Progenitor cell of endocrine pancreas (in vitro differentiated cells): ENCODE measurements around the gene OR6Q1. TPM values are rescaled to one million over a fixed set of nuclear protein-coding genes. Genes with fewer than 3 reads are reported as not detected.

Experiments
- DNase-seq: peaks from one replicate; pipeline ENCODE4 v3.0.0; 2021; ENCODE audit warnings: low spot score; ENCODE audit not compliant: unreplicated experiment
- H3K27ac Mint-ChIP-seq: 2 replicates; pipeline ENCODE4 v1.8.0; 2021; ENCODE audit warnings: mild to moderate bottlenecking, moderate library complexity, mixed read lengths
- H3K27me3 Mint-ChIP-seq: 2 replicates; pipeline ENCODE4 v1.8.0; 2021; ENCODE audit warnings: mixed read lengths
- H3K36me3 Mint-ChIP-seq: 2 replicates; pipeline ENCODE4 v1.8.0; 2022; ENCODE audit warnings: mixed read lengths; ENCODE audit not compliant: insufficient read depth
- H3K4me1 Mint-ChIP-seq: 2 replicates; pipeline ENCODE4 v1.8.0; 2021; ENCODE audit warnings: low read depth, mixed read lengths
- H3K4me3 Mint-ChIP-seq: 2 replicates; pipeline ENCODE4 v1.8.0; 2021; ENCODE audit warnings: low read depth, mild to moderate bottlenecking, moderate library complexity, mixed read lengths
- H3K9me3 Mint-ChIP-seq: 2 replicates; pipeline ENCODE4 v1.8.0; 2021; ENCODE audit warnings: low read depth, mixed read lengths
- CTCF ChIP-seq: fragments of 200-600 bp; sonication (generic); IDR thresholded peaks from one replicate; pipeline ENCODE4 v1.5.0; 2021; ENCODE audit warnings: antibody characterized with exemption, mild to moderate bottlenecking; ENCODE audit not compliant: unreplicated experiment
- total RNA-seq: library from RNA; stranded (reverse); gene quantifications from 2 replicates; pipeline ENCODE4 v1.2.1, GENCODE V29; 2021

OR6Q1 gene
- total RNA-seq, 1 donor from 2014 or later = not detected

DNA sequence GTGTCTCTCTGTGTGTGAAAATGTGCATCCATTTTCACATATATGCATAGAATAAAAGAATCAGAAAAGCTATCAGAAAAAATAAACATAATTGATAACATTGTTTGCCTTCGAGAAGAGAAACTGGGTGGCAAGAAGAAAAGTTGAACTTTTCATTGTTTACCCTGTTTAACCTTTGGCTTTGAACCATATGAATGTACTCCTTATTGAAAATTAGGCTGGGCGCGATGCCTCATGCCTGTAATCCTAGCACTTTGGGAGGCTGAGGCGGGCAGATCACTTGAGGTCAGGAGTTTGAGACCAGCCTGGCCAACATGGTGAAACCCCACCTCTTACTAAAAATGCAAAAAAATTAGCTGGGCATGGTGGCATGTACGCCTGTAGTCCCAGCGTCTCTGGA lies 19.0 kb upstream of the OR6Q1 start:
- Mint-ChIP-seq H3K27ac (no peak overlapping the region), H3K36me3 (no peaks in the 10 kb centered on the region), H3K9me3 (peaks cover 11% of the 10 kb centered on the region), H3K4me1 (no peaks in the 10 kb centered on the region), H3K27me3 (no peaks in the 10 kb centered on the region), H3K4me3 (no peak overlapping the region)
- no peak for DNase-seq
- TF ChIP-seq CTCF = no peak

GRCh38 chr11:58023435-58023931 lies 7.3 kb upstream of the OR6Q1 start, which contains the start of gene OR9Q1:
Gene OR9Q1 (plus strand): TSS chr11:58023881. CDS start chr11:58179445, 155,564 bp downstream.
- no peaks in the 10 kb centered on the region for H3K27me3 Mint-ChIP-seq
- TF ChIP-seq CTCF = no peak
- H3K4me1 Mint-ChIP-seq = no peaks in the 10 kb centered on the region
- no peaks in the 10 kb centered on the region for H3K36me3 Mint-ChIP-seq
- H3K9me3 Mint-ChIP-seq = no peaks in the 10 kb centered on the region
- peak within 1 kb of the TSS; percentile 52 for H3K27ac Mint-ChIP-seq
- no peak within 1 kb of the TSS for H3K4me3 Mint-ChIP-seq
- DNase-seq = no peak

GRCh38 chr11:58024601-58025091 lies 6.1 kb upstream of the OR6Q1 start:
- no peak overlapping the region for H3K4me3 Mint-ChIP-seq
- H3K9me3 Mint-ChIP-seq = no peaks in the 10 kb centered on the region
- no peaks in the 10 kb centered on the region for H3K27me3 Mint-ChIP-seq
- DNase-seq = no peak
- H3K36me3 Mint-ChIP-seq = no peaks in the 10 kb centered on the region
- H3K4me1 Mint-ChIP-seq = peaks cover 1% of the 10 kb centered on the region
- H3K27ac Mint-ChIP-seq = no peak overlapping the region
- TF ChIP-seq CTCF = no peak

DNA sequence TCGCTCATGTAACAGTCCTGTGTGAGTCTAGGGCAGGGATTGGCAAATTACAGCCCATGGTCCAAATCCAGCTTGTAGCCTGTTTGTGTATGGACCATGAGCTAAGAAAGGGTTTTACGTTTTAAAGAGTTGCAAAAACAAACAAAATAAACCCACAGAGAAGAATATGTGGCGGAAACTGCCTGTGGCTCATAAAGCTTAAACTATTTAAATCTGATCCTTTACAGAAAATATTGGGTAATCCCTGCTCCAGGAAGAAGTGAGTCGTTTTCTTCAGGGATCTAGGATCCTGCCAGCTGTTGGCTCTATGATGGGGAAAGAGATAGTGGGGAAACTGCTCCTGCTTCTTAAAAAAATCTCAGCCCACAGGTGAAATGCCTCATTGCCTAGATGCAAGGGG lies 3.4 kb upstream of the OR6Q1 start:
- H3K27ac Mint-ChIP-seq = no peak overlapping the region
- H3K36me3 Mint-ChIP-seq = no peaks in the 10 kb centered on the region
- peaks cover 9% of the 10 kb centered on the region for H3K9me3 Mint-ChIP-seq

GRCh38 chr11:58028687-58029411 lies 1.9 kb upstream of the OR6Q1 start:
- H3K27ac Mint-ChIP-seq = no peak overlapping the region

More for the DNA sequence above, 3.4 kb upstream of the OR6Q1 start:
- no peak overlapping the region for H3K4me3 Mint-ChIP-seq
- peaks cover 1% of the 10 kb centered on the region for H3K4me1 Mint-ChIP-seq
- H3K27me3 Mint-ChIP-seq = no peaks in the 10 kb centered on the region
- no peak for DNase-seq
- TF ChIP-seq CTCF = no peak

More at GRCh38 chr11:58028687-58029411, 1.9 kb upstream of the OR6Q1 start:
- peaks cover 2% of the 10 kb centered on the region for H3K36me3 Mint-ChIP-seq
- peaks cover 16% of the 10 kb centered on the region for H3K9me3 Mint-ChIP-seq
- DNase-seq = no peak
- no peak for TF ChIP-seq CTCF
- H3K4me3 Mint-ChIP-seq = no peak overlapping the region
- peaks cover 1% of the 10 kb centered on the region for H3K4me1 Mint-ChIP-seq
- no peaks in the 10 kb centered on the region for H3K27me3 Mint-ChIP-seq
